ENCODE measurements around the gene DGAT2.

DGAT2 gene

GRCh38 chr11:75760243-75760642 lies 8.3 kb upstream of the DGAT2 start:
- Histone ChIP-seq H3K27me3 (ENCODE audit: insufficient read depth, low read length) (peaks cover 8% of the 10 kb centered on the region; the same call in 1 of the 2 replicates), H3K9me3 (ENCODE audit: insufficient read depth, low read depth, low read length) (no peaks in the 10 kb centered on the region)

GRCh38 chr11:75760710-75761493 lies 7.7 kb upstream of the DGAT2 start:
- Histone ChIP-seq H3K4me3 (ENCODE audit: low read length) (no peak overlapping the region), H3K36me3 (ENCODE audit: insufficient read depth, low read depth, low read length) (no peaks in the 10 kb centered on the region), H3K4me1 (ENCODE audit: insufficient read depth, low read length) (no peaks in the 10 kb centered on the region), H3K9me3 (ENCODE audit: insufficient read depth, low read depth, low read length) (no peaks in the 10 kb centered on the region), H3K27me3 (ENCODE audit: insufficient read depth, low read length) (peaks cover 11% of the 10 kb centered on the region), H3K9ac (ENCODE audit: low read depth, low read length) (no peak overlapping the region; the same call in 1 of the 2 replicates), H3K27ac (ENCODE audit: low read length) (no peak overlapping the region)

More at GRCh38 chr11:75760243-75760642, 8.3 kb upstream of the DGAT2 start:
- Histone ChIP-seq H3K36me3 (ENCODE audit: insufficient read depth, low read depth, low read length) (no peaks in the 10 kb centered on the region), H3K9ac (ENCODE audit: low read depth, low read length) (no peak overlapping the region), H3K4me1 (ENCODE audit: insufficient read depth, low read length) (no peaks in the 10 kb centered on the region), H3K27ac (ENCODE audit: low read length) (no peak overlapping the region), H3K4me3 (ENCODE audit: low read length) (no peak overlapping the region)

GRCh38 chr11:75762158-75762557 lies 6.4 kb upstream of the DGAT2 start:
- peaks cover 24% of the 10 kb centered on the region for H3K27me3 ChIP-seq (ENCODE audit: insufficient read depth, low read length)
- H3K36me3 ChIP-seq (ENCODE audit: insufficient read depth, low read depth, low read length), result no peaks in the 10 kb centered on the region
- H3K9me3 ChIP-seq (ENCODE audit: insufficient read depth, low read depth, low read length), result no peaks in the 10 kb centered on the region
- no peaks in the 10 kb centered on the region; the same call in 1 of the 2 replicates for H3K4me1 ChIP-seq (ENCODE audit: insufficient read depth, low read length)
- H3K27ac ChIP-seq (ENCODE audit: low read length), result no peak overlapping the region
- no peak overlapping the region for H3K9ac ChIP-seq (ENCODE audit: low read depth, low read length)
- H3K4me3 ChIP-seq (ENCODE audit: low read length), result no peak overlapping the region

GRCh38 chr11:75762885-75763284 lies 5.7 kb upstream of the DGAT2 start:
- Histone ChIP-seq H3K27ac (ENCODE audit: low read length) (no peak overlapping the region), H3K9me3 (ENCODE audit: insufficient read depth, low read depth, low read length) (no peaks in the 10 kb centered on the region), H3K9ac (ENCODE audit: low read depth, low read length) (no peak overlapping the region), H3K4me3 (ENCODE audit: low read length) (no peak overlapping the region), H3K4me1 (ENCODE audit: insufficient read depth, low read length) (peaks cover under 1% of the 10 kb centered on the region; the same call in 1 of the 2 replicates), H3K27me3 (ENCODE audit: insufficient read depth, low read length) (peaks cover 31% of the 10 kb centered on the region), H3K36me3 (ENCODE audit: insufficient read depth, low read depth, low read length) (no peaks in the 10 kb centered on the region)

- H3K9ac ChIP-seq (ENCODE audit: low read depth, low read length), result no peak overlapping the region
- H3K27ac ChIP-seq (ENCODE audit: low read length), result no peak overlapping the region
- H3K4me1 ChIP-seq (ENCODE audit: insufficient read depth, low read length), result peaks cover 4% of the 10 kb centered on the region; the same call in 1 of the 2 replicates
- no peaks in the 10 kb centered on the region for H3K9me3 ChIP-seq (ENCODE audit: insufficient read depth, low read depth, low read length)
- no peak overlapping the region for H3K4me3 ChIP-seq (ENCODE audit: low read length)
- H3K27me3 ChIP-seq (ENCODE audit: insufficient read depth, low read length), result peaks cover 41% of the 10 kb centered on the region
- no peaks in the 10 kb centered on the region for H3K36me3 ChIP-seq (ENCODE audit: insufficient read depth, low read depth, low read length)
Observed at GRCh38 chr11:75763846-75764245, 4.7 kb upstream of the DGAT2 start.

GRCh38 chr11:75765116-75765515 lies 3.5 kb upstream of the DGAT2 start:
- no peaks in the 10 kb centered on the region for H3K9me3 ChIP-seq (ENCODE audit: insufficient read depth, low read depth, low read length)

GRCh38 chr11:75766443-75767227 lies 1.9 kb upstream of the DGAT2 start:
- Histone ChIP-seq H3K27ac (ENCODE audit: low read length) (no peak overlapping the region), H3K9me3 (ENCODE audit: insufficient read depth, low read depth, low read length) (no peaks in the 10 kb centered on the region), H3K9ac (ENCODE audit: low read depth, low read length) (no peak overlapping the region), H3K4me3 (ENCODE audit: low read length) (no peak overlapping the region), H3K36me3 (ENCODE audit: insufficient read depth, low read depth, low read length) (no peaks in the 10 kb centered on the region), H3K27me3 (ENCODE audit: insufficient read depth, low read length) (peaks cover 69% of the 10 kb centered on the region), H3K4me1 (ENCODE audit: insufficient read depth, low read length) (peaks cover 8% of the 10 kb centered on the region; the same call in 1 of the 2 replicates)

More at GRCh38 chr11:75765116-75765515, 3.5 kb upstream of the DGAT2 start:
- Histone ChIP-seq H3K27ac (ENCODE audit: low read length) (no peak overlapping the region), H3K9ac (ENCODE audit: low read depth, low read length) (no peak overlapping the region), H3K4me3 (ENCODE audit: low read length) (no peak overlapping the region), H3K36me3 (ENCODE audit: insufficient read depth, low read depth, low read length) (no peaks in the 10 kb centered on the region), H3K4me1 (ENCODE audit: insufficient read depth, low read length) (peaks cover 8% of the 10 kb centered on the region; the same call in 1 of the 2 replicates), H3K27me3 (ENCODE audit: insufficient read depth, low read length) (peaks cover 53% of the 10 kb centered on the region)

- Histone ChIP-seq H3K9ac (ENCODE audit: low read depth, low read length) (no peak overlapping the region), H3K27ac (ENCODE audit: low read length) (no peak overlapping the region), H3K4me1 (ENCODE audit: insufficient read depth, low read length) (peaks cover 8% of the 10 kb centered on the region; the same call in 1 of the 2 replicates), H3K27me3 (ENCODE audit: insufficient read depth, low read length) (peaks cover 74% of the 10 kb centered on the region), H3K9me3 (ENCODE audit: insufficient read depth, low read depth, low read length) (no peaks in the 10 kb centered on the region), H3K36me3 (ENCODE audit: insufficient read depth, low read depth, low read length) (no peaks in the 10 kb centered on the region), H3K4me3 (ENCODE audit: low read length) (no peak overlapping the region)
Observed at GRCh38 chr11:75767228-75767572, 1.4 kb upstream of the DGAT2 start.

- H3K9ac ChIP-seq (ENCODE audit: low read depth, low read length), result no peak overlapping the region
- H3K4me1 ChIP-seq (ENCODE audit: insufficient read depth, low read length), result peaks cover 8% of the 10 kb centered on the region; the same call in 1 of the 2 replicates
- no peaks in the 10 kb centered on the region for H3K36me3 ChIP-seq (ENCODE audit: insufficient read depth, low read depth, low read length)
- no peaks in the 10 kb centered on the region for H3K9me3 ChIP-seq (ENCODE audit: insufficient read depth, low read depth, low read length)
- no peak overlapping the region; the same call in 1 of the 2 replicates for H3K4me3 ChIP-seq (ENCODE audit: low read length)
- no peak overlapping the region for H3K27ac ChIP-seq (ENCODE audit: low read length)
- H3K27me3 ChIP-seq (ENCODE audit: insufficient read depth, low read length), result peaks cover 79% of the 10 kb centered on the region
Observed at GRCh38 chr11:75767793-75768111, 826 bp upstream of the DGAT2 start.

- peak overlapping the region; percentile 62 for H3K4me3 ChIP-seq (ENCODE audit: low read length)
- H3K27me3 ChIP-seq (ENCODE audit: insufficient read depth, low read length), result peaks cover 88% of the 10 kb centered on the region
- no peaks in the 10 kb centered on the region for H3K9me3 ChIP-seq (ENCODE audit: insufficient read depth, low read depth, low read length)
- H3K9ac ChIP-seq (ENCODE audit: low read depth, low read length), result peak overlapping the region; percentile 67; the same call in 1 of the 2 replicates
- no peaks in the 10 kb centered on the region for H3K36me3 ChIP-seq (ENCODE audit: insufficient read depth, low read depth, low read length)
- H3K4me1 ChIP-seq (ENCODE audit: insufficient read depth, low read length), result peaks cover 8% of the 10 kb centered on the region; the same call in 1 of the 2 replicates
- H3K27ac ChIP-seq (ENCODE audit: low read length), result no peak overlapping the region
Observed at GRCh38 chr11:75768909-75769771, 562 bp downstream of the DGAT2 start.

GRCh38 chr11:75770102-75770501 lies 1.5 kb downstream of the DGAT2 start:
- H3K27ac ChIP-seq (ENCODE audit: low read length), result no peak overlapping the region
- H3K36me3 ChIP-seq (ENCODE audit: insufficient read depth, low read depth, low read length), result no peaks in the 10 kb centered on the region
- no peaks in the 10 kb centered on the region for H3K9me3 ChIP-seq (ENCODE audit: insufficient read depth, low read depth, low read length)
- H3K4me3 ChIP-seq (ENCODE audit: low read length), result peak overlapping the region; percentile 62; the same call in 1 of the 2 replicates
- peaks cover 15% of the 10 kb centered on the region; the same call in 1 of the 2 replicates for H3K4me1 ChIP-seq (ENCODE audit: insufficient read depth, low read length)
- H3K27me3 ChIP-seq (ENCODE audit: insufficient read depth, low read length), result peaks cover 84% of the 10 kb centered on the region
- no peak overlapping the region for H3K9ac ChIP-seq (ENCODE audit: low read depth, low read length)
